IMR-90 (cell line): ENCODE results near the gene MRTFA. TPM values are rescaled to one million over a fixed set of nuclear protein-coding genes. Genes with fewer than 3 reads are reported as not detected.

Experiments
- ATAC-seq: fragments of 200-7000 bp; cut with Tn5 transposase; 2 replicates; pipeline ENCODE4 v1.9.1; 2020; ENCODE audit warnings: low read depth, mild to moderate bottlenecking, moderate library complexity
- BruUV-seq: library from RNA; stranded (reverse); fragments of 400-500 nt; replicated peaks from 2 replicates; lab custom pipeline; 2021; lab: Mats Ljungman, UMichigan
- CTCF ChIA-PET: fragments of 300-600 bp; formaldehyde crosslinking; extraction: SDS; loops from one replicate; lab custom pipeline; 2021; ENCODE audit warnings: antibody characterized with exemption; lab: Yijun Ruan, JAX
- POLR2A ChIA-PET: fragments of 300-600 bp; sonication (Branson Sonifier 250); formaldehyde crosslinking; loops from one replicate; lab custom pipeline; 2022; ENCODE audit warnings: antibody characterized with exemption; ENCODE audit not compliant: unreplicated experiment; lab: Charles Lee
- DNase-seq: peaks from one replicate; pipeline ENCODE4 v3.0.0; 2013
- H2AFZ ChIP-seq: replicated peaks from 2 replicates; pipeline ENCODE3; 2013; ENCODE audit warnings: low read length, mild to moderate bottlenecking; ENCODE audit not compliant: poor library complexity
- H2AK5ac ChIP-seq: 2 replicates; pipeline ENCODE4 v1.6.1; 2013; ENCODE audit warnings: low read depth, low read length, inconsistent platforms
- H2AK9ac ChIP-seq: replicated peaks from 2 replicates; pipeline ENCODE3; 2013; ENCODE audit warnings: mild to moderate bottlenecking, low read depth, low read length, moderate library complexity; ENCODE audit not compliant: poor library complexity
- H2BK120ac ChIP-seq: 2 replicates; pipeline ENCODE4 v1.6.1; 2013; ENCODE audit warnings: low read depth, low read length, inconsistent platforms
- H2BK15ac ChIP-seq: 3 replicates; pipeline ENCODE4 v1.6.1; 2013; ENCODE audit warnings: low read depth, low read length, inconsistent platforms
- H2BK20ac ChIP-seq: 2 replicates; pipeline ENCODE4 v1.6.1; 2013; ENCODE audit warnings: low read depth, mild to moderate bottlenecking, inconsistent platforms, low read length, moderate library complexity
- H2BK5ac ChIP-seq: 2 replicates; pipeline ENCODE4 v1.6.1; 2013; ENCODE audit warnings: mild to moderate bottlenecking, low read depth, low read length, inconsistent platforms; ENCODE audit not compliant: poor library complexity, severe bottlenecking
- H3K14ac ChIP-seq: replicated peaks from 2 replicates; pipeline ENCODE4 v1.6.1; 2013; ENCODE audit warnings: low read depth, low read length, inconsistent platforms
- H3K18ac ChIP-seq: 2 replicates; pipeline ENCODE4 v1.6.1; 2013; ENCODE audit warnings: low read depth, low read length, control low read depth
- H3K23ac ChIP-seq: 2 replicates; pipeline ENCODE4 v1.6.1; 2013; ENCODE audit warnings: low read depth, low read length, inconsistent platforms
- H3K27ac ChIP-seq: 2 replicates; pipeline ENCODE4 v1.5.1; 2013; ENCODE audit warnings: mild to moderate bottlenecking, control low read depth, low read length; ENCODE audit not compliant: insufficient read depth
- H3K27me3 ChIP-seq: 2 replicates; pipeline ENCODE4 v1.6.1; 2013; ENCODE audit warnings: low read length; ENCODE audit not compliant: control insufficient read depth, insufficient read depth
- H3K36me3 ChIP-seq: 2 replicates; pipeline ENCODE4 v1.6.1; 2013; ENCODE audit warnings: low read length, mixed read lengths; ENCODE audit not compliant: control insufficient read depth, insufficient read depth
- H3K4ac ChIP-seq: 2 replicates; pipeline ENCODE4 v1.6.1; 2013; ENCODE audit warnings: low read depth, low read length, inconsistent platforms
- H3K4me1 ChIP-seq: 2 replicates; pipeline ENCODE4 v1.6.1; 2013; ENCODE audit warnings: low read length, mixed read lengths; ENCODE audit not compliant: control insufficient read depth, insufficient read depth
- H3K4me2 ChIP-seq: 2 replicates; pipeline ENCODE4 v1.6.1; 2013; ENCODE audit warnings: low read depth, mild to moderate bottlenecking, control low read depth, low read length, moderate library complexity
- H3K4me3 ChIP-seq: 2 replicates; pipeline ENCODE4 v1.5.1; 2013; ENCODE audit warnings: low read depth, mild to moderate bottlenecking, control low read depth, low read length, moderate library complexity; ENCODE audit not compliant: insufficient read depth
- H3K56ac ChIP-seq: 2 replicates; pipeline ENCODE4 v1.6.1; 2013; ENCODE audit warnings: low read length, inconsistent platforms; ENCODE audit not compliant: insufficient read depth; ENCODE audit errors: extremely low read depth
- H3K79me1 ChIP-seq, 2 experiments: 2 replicates each; pipeline ENCODE4 v1.6.1; 2013; ENCODE audit warnings: low read length in 2 of 2, inconsistent platforms in 1 of 2, low read depth in 1 of 2
- H3K9ac ChIP-seq: 2 replicates; pipeline ENCODE4 v1.6.1; 2013; ENCODE audit warnings: low read depth, low read length, control low read depth
- H3K9me1 ChIP-seq: 2 replicates; pipeline ENCODE4 v1.6.1; 2013; ENCODE audit warnings: low read length, inconsistent platforms; ENCODE audit not compliant: insufficient read depth
- H3K9me3 ChIP-seq: 2 replicates; pipeline ENCODE4 v1.6.1; 2013; ENCODE audit warnings: low read length; ENCODE audit not compliant: control insufficient read depth, insufficient read depth
- H4K20me1 ChIP-seq: 2 replicates; pipeline ENCODE4 v1.6.1; 2013; ENCODE audit warnings: low read length, inconsistent platforms; ENCODE audit not compliant: insufficient read depth
- H4K5ac ChIP-seq: 2 replicates; pipeline ENCODE4 v1.6.1; 2013; ENCODE audit warnings: mild to moderate bottlenecking, low read depth, low read length, control low read depth
- H4K8ac ChIP-seq, 2 experiments: 2 replicates each; pipeline ENCODE4 v1.6.1; 2013; ENCODE audit warnings: low read depth in 2 of 2, low read length in 2 of 2, control low read depth in 1 of 2, inconsistent platforms in 1 of 2
- H4K91ac ChIP-seq: 2 replicates; pipeline ENCODE4 v1.6.1; 2013; ENCODE audit warnings: low read depth, low read length, inconsistent platforms; ENCODE audit not compliant: insufficient read depth
- CEBPB ChIP-seq: IDR thresholded peaks from 2 replicates; pipeline ENCODE4 v1.6.1; 2012; ENCODE audit warnings: low read depth, low read length, improper control_type of control experiment
- CHD1 ChIP-seq: IDR thresholded peaks from 2 replicates; pipeline ENCODE4 v1.6.1; 2012; ENCODE audit warnings: low read depth, low read length, improper control_type of control experiment
- CTCF ChIP-seq: conservative IDR thresholded peaks from 2 replicates; pipeline ENCODE4 v1.5.1; 2012; ENCODE audit warnings: mild to moderate bottlenecking, low read depth, low read length, improper control_type of control experiment
- ELK1 ChIP-seq: fragments of 150-350 bp; IDR thresholded peaks from 2 replicates; pipeline ENCODE4 v1.6.1; 2016; ENCODE audit warnings: low read depth, mild to moderate bottlenecking, low read length, moderate library complexity, borderline replicate concordance
- FOS ChIP-seq: fragments of 150-350 bp; IDR thresholded peaks from 2 replicates; pipeline ENCODE4 v1.6.1; 2016; ENCODE audit warnings: low read depth, low read length
- MAFK ChIP-seq: IDR thresholded peaks from 2 replicates; pipeline ENCODE4 v1.6.1; 2012; ENCODE audit warnings: low read depth, low read length, improper control_type of control experiment
- MXI1 ChIP-seq: IDR thresholded peaks from 2 replicates; pipeline ENCODE4 v1.6.1; 2012; ENCODE audit warnings: low read depth, mild to moderate bottlenecking, low read length, moderate library complexity, borderline replicate concordance
- NFE2L2 ChIP-seq: fragments of 150-350 bp; IDR thresholded peaks from 2 replicates; pipeline ENCODE4 v1.6.1; 2016; ENCODE audit warnings: low read depth, mild to moderate bottlenecking, low read length
- RAD21 ChIP-seq: IDR thresholded peaks from 2 replicates; pipeline ENCODE4 v1.6.1; 2012; ENCODE audit warnings: low read length, improper control_type of control experiment
- RFX5 ChIP-seq: IDR thresholded peaks from 2 replicates; pipeline ENCODE4 v1.8.0; 2012; ENCODE audit warnings: low read depth, mild to moderate bottlenecking, low read length, moderate library complexity
- SMC3 ChIP-seq: fragments of 150-350 bp; IDR thresholded peaks from 2 replicates; pipeline ENCODE4 v1.6.1; 2016; ENCODE audit warnings: low read depth, mild to moderate bottlenecking, antibody characterized with exemption, low read length, moderate library complexity
- WGBS, 2 experiments: methylation state at CpG; one replicate each; pipeline versions ENCODE4 v1.1.5 to v1.1.7; 2013; ENCODE audit warnings: missing lambda C conversion rate in 2 of 2; ENCODE audit not compliant: insufficient read length in 1 of 2; ENCODE audit errors: extremely low coverage in 2 of 2; 5-methylcytosine and 5-hydroxymethylcytosine counted together
- dilution Hi-C: fragments of 300-500 bp; cut with HindIII; formaldehyde crosslinking; loops from one replicate; pipeline ENCODE4 v1.14.3; 2018; ENCODE audit warnings: low sequenced_read_pairs; ENCODE audit not compliant: unreplicated experiment
- in situ Hi-C: fragments of 300-500 bp; cut with MboI; formaldehyde crosslinking; loops from 3 replicates; pipeline ENCODE4 v1.14.3; 2019; ENCODE audit warnings: low sequenced_read_pairs, inconsistent platforms, mixed read lengths
- intact Hi-C: fragments of 100-400 bp; cut with micrococcal nuclease; formaldehyde crosslinking; loops from 2 replicates; pipeline ENCODE4 v1.10.0; 2022
- polyA plus RNA-seq, 3 experiments: library from polyadenylated mRNA; depleted of rRNA; stranded (reverse); fragments of >200 nt; gene quantifications; 2 replicates each; pipeline ENCODE4 v1.2.3, GENCODE V29; 2012; ENCODE audit warnings: low replicate concordance in 1 of 3
- total RNA-seq: library from RNA; depleted of rRNA; stranded (reverse); fragments of >200 nt; gene quantifications from 2 replicates; pipeline ENCODE4 v1.2.3, GENCODE V29; 2012

The MRTFA gene
- total and polyA plus RNA-seq, 2 of the 4 experiments (the other 2 are of a cell fraction) = 12.5 to 17.2 TPM

GRCh38 chr22:40525250-40525884 is 111.2 kb downstream of the MRTFA start:
- Histone ChIP-seq H3K4ac (no peak overlapping the region), H3K4me3 (no peak overlapping the region), H3K4me2 (no peak overlapping the region), H2BK5ac (peak overlapping the region; percentile 55), H3K9me3 (peaks cover 1% of the 10 kb centered on the region; the same call in 1 of the 2 replicates), H2AFZ (no peak overlapping the region), H3K14ac (no peak overlapping the region), H4K20me1 (peaks cover 7% of the 10 kb centered on the region; the same call in 1 of the 2 replicates), H4K8ac (no peak overlapping the region), H2BK120ac (no peak overlapping the region), H3K79me1 (peaks cover 31 to 73% of the 10 kb centered on the region in 2 experiments), H3K4me1 (peaks cover 7% of the 10 kb centered on the region; the same call in 1 of the 2 replicates), H3K27me3 (no peaks in the 10 kb centered on the region), H3K18ac (no peak overlapping the region), H2AK9ac (no peak overlapping the region), H2AK5ac (no peak overlapping the region), H3K9ac (no peak overlapping the region), H2BK20ac (no peak overlapping the region), H3K23ac (no peak overlapping the region), H3K36me3 (no peaks in the 10 kb centered on the region), H4K91ac (no peak overlapping the region), H4K5ac (no peak overlapping the region), H2BK15ac (no peak overlapping the region), H3K56ac (no peak overlapping the region), H3K9me1 (peaks cover 12% of the 10 kb centered on the region), H3K27ac (no peak overlapping the region)
- POLR2A ChIA-PET = interaction anchor here (0.6 kb wide), 1 partner anchor 158 kb away, joined by 5 read pairs; no protein-coding TSS in a partner anchor
- in situ Hi-C loops (loop anchor here (5.0 kb wide), 1 partner anchor 117 kb away; no protein-coding TSS in a partner anchor), dilution Hi-C loops (no loop called here), intact Hi-C loops (loop anchor here (1.0 kb wide), 1 partner anchor 121 kb away; no protein-coding TSS in a partner anchor)
- no TSS peak for BruUV-seq
- CTCF ChIA-PET = interaction anchor here (0.9 to 2.2 kb wide), 8 partner anchors 9 to 121 kb away, joined by 3 to 17 read pairs (median 6); partner anchors contain the start of gene MRTFA
- ATAC-seq (no peak), DNase-seq (peak; percentile 46)
- WGBS, 2 experiments = no CpG with 5 or more reads among the region's 6 CpGs
- TF ChIP-seq MXI1 (no peak), CHD1 (no peak), CEBPB (no peak), ELK1 (no peak), MAFK (no peak), FOS (no peak), NFE2L2 (no peak), CTCF (peak; percentile 63), RAD21 (peak; percentile 58), SMC3 (peak; percentile 76), RFX5 (no peak)
